ENCODE measurements around the gene NDUFS1.
A peak's percentile ranks its signal among the peaks of the same experiment; 100 is the strongest.
"Not testable (repeated sequence)": the region's sequence is repeated elsewhere in the genome, so short reads cannot be mapped to it uniquely, and the experiment has no call there.

Gene NDUFS1

DNA sequence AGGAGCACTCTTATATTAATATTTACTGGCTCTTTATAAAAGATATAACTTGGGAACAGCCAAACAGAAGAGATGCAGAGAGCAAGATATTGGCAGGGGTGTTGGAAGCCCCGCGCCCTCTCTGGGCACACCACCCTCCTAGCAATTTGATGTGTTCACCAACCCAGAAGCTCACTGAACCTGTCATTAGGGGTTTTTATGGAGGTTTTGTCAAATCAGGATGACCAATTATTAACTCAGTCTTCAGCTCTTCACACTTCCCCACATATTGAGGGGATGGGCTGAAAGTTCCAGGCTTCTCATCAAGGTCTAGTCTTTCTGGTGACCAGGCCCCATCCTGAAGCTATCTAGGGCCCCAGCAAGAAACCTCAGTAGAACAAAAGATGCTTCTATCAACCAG lies 62.4 kb downstream of the NDUFS1 start:
- no peak for DNase-seq

DNA sequence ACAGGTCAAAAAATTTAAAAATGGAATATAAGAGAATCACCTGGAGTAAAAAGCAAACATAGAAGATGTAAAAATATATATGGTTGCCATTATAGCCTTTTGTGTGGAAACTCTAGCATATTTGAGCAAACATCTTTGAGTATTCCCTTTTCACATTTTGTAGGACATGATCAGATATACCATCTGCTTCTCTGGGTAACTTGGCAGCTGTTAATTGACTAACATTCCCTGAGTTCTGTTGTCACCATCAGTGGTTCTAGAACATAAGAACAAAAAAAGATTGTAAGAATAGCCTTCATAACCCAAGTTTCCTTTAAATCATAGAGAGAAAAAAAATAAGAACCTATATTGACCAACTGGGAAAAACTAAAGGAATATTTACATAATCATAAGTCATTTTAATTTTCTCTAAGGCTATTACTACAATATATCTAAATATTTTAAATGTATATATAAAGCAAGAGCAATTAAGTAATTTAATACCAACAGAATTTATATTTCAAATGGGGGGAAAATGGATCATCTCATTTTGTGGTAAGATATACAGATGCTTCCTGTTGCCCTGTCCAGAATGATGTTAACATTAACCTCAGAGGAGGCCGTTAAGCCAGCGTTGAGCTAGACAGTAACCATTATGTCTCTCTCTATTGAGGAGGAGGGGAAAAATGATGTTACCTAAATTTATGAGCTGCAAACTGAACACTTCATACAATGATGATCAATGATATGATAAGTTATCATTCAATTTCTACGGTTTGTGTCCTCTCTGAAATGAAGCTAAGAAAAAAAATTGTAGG lies 63.5 kb downstream of the NDUFS1 start:
- DNase-seq, result no peak

DNA sequence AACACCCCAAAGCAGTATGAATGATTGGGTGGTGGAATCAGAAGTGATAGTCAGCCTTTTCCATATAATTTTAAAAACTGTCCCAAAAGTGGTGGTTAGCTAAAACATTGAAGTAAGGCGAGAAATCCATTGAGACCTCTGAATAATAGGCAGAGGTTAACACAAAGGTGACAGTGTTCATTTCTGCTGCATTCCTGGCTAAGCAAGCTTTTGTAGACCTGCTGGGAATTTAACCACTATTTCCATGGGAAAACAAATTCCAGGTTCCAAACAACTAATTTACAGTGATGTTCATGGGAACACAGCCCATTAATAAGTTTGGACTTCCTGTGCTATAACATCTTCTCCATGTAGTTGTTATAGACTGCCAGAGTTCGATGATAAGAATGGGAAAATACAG lies 66.9 kb downstream of the NDUFS1 start:
- no peak for DNase-seq

DNA sequence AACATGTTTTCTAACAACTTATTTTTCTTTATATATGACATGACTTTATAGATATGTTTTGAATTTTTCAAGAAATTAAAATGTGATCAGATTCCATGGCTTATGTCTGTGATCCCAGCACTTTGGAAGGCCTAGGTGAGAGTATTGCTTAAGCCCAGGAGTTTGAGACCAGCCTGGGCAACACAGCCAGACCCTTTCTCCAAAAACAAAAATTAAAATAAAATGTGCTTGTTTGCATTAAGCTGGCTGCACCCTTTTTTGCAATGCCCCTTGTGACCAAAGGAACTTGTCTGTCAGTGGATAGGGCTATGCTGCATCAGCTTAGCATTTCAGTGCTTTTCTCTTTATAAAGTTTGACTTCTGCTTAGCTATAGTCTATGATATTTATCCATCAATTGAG lies 71.0 kb downstream of the NDUFS1 start:
- DNase-seq, result no peak

DNA sequence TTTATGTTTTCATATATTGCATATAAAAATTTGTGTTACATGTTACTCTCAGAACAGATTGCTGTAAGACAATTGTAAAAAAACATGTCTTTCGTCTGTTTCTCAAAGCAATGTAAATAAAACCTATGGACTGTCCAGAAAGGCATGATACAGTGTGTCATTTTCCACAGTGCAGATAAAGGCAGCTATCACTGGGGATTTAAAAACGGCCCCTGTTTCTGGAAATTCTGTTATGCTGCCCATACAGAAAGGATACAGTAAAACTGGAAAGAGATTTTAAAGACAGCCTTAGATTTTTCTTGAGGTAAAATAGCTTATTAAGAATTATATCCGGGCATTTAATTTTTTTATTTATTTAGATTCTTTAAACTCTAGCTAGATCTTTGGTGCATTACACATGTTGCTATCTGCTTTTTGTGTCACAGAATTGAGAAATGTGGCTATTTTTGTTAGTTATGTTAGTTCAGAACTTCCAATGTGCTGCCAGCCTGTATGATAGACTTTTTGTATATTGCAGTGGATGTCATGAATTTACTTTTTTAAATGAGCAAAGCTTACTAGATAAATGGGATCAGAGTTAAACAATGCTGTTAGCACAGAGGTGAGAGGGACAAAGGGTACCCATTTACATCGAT lies 72.4 kb downstream of the NDUFS1 start:
- DNase-seq, result no peak

DNA sequence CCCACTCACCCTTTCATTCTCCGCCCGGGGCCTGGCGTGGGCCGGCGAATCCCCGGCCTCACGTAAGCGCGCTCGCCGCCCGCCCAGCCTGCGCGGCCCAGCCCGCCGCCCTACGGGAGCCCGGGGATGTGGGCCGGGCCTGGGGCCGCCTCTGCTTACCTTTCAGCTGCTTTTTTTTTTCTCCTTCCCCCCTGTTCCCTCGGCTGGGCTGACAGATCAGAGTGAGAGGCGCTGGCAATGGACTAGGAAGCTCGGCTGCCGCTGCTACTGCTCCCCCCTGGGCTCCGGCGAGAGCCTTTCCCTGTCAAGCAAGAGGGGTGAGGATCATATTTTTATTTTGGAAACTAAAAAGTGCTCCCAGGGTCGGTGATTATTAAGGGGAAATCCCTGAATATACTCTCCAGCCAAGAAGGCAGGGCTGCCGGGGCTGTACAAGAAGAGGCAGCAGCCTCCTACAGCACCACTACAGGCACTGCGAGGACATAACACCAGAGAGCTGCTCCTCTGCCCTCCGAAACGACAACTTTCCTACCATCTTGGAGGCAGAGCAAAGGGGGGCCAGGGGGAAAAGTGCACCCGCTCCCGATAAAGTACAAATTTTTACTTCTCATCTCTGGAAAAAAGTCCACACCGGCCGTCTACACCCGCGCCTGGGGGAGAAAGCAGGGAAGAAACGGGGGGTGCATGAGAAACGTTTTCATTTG lies 73.3 kb downstream of the NDUFS1 start, which contains the start of gene INO80D:
Gene INO80D (minus strand): TSS at position 433 of the 704 bp plus-strand sequence. CDS start 23,158 bp downstream, outside the sequence.
- peak; percentile 76 for DNase-seq

DNA sequence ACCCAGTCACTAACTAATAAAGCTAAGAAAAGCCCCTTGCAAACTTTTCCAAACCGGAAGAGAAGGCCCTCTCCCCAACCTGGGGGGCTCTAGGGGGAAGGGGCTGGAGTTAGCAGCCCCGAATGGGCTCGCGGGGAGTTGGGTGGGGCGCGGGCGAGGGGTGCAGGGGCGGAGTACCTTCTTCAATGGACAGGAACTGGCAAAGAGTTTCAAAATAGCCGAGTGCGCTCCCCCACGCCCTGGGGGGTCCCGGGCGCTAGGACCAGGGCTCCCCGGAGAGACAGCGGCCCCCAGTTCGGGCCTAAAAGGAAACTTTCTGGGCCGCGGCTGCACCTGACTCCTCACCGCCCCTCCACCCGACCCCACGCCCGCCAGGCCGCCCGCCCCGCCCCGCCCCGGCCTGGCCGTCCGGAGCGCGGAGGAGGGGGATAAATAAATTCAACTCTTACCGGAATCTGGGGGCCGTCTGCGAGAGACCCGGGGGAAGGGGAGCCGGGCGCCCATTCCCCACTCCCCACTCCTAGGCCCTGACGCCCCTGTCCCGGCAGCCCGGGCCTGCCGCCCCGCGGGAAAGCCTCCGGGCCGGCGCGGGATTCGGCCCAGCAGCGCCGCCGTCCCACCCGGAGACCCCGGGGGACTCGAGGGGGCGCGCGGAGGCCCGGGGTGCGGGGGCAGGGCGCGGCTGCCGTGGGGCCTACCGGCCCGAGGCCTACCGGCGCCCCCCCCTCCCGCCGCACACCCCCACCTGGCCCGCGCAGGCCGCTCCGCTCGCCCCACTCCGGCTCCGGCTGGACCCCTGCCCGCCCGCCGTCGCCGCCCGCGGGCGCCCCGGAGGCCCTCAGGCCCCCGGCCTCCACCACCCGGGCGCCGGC lies 74.1 kb downstream of the NDUFS1 start:
- peak; percentile 32 for DNase-seq

DNA sequence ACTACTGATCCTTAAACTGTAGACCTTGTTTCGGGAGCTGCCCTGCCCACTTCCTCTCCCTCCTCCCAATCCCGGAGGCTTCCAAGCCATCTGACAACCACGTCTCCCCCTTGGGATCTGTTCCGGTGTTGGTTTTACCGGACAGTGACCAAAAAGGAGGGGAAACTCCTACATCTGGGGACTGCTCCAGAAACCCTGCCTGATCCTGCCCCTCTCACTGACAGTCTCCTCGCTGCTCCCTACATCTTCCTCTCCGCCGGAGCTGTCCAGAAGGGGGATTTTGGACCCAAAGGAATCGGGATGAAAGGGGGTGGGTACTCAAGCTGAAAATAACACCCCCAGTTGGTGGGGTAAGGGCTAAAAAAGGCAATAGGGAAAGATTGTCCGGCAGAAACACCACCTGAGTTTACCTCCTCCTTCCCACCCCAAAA lies 74.8 kb downstream of the NDUFS1 start:
- DNase-seq, result no peak

DNA sequence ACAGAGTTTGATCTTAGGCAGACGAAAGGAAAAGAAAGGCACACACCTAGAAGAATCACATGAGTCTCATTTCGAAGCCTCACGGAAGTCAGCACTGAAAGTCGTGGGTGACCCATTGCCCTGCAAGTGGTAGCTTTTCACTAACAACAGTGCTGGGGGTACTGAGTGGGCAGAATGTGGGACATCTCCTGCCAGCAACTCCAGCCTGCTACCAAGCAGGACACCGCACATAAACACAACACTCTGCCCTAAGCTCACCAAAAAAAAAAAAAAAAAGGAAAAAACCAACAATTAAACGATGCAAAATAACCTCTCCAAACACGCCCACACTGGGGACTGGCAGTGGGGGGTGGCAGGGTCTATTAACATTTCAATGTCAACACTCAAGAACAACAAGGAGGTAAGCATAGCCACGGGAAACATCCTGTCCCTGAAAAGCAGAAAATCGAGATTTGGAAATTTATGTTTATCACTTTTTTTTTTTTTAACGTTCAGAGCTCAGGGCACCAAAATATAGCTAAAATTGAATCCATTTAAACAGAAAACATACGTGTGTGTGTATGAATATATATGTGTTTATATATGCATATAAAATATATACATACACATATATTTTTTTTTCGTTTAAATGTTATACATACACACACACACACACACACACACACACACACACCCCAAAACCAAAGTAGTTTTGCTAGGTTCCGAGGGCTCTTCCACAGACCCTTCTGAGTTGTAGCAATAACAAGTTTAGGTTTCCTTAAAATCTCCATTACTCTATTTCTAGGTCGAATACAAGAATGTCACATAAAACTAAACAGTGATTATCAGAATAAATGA lies 75.4 kb downstream of the NDUFS1 start:
- no peak for DNase-seq

DNA sequence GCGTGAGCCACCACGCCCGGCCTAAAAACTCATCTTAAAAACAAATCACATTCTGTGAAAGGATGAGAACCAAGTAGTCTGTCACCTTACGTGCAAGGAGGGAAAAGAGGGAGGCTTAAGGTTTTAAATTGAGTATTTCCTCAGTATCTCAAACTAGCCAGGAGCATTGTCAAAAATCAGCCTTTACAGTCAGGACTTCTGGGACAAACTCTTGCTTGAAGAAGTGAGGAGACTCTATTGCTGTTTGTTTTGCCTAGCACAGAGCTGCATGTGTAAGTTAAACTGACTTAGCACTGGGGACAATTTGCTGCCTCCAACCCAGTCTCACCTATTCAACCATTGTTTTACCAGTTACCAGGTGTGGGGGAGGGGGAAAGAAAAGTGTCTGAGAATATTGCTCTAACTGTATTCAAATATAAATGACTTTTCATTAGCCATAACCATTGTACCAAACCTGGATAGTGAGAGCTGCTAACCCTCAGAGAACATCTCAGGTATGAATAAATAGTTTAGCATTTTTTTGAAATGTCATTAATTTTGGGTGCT lies 76.9 kb downstream of the NDUFS1 start:
- no peak for DNase-seq

DNA sequence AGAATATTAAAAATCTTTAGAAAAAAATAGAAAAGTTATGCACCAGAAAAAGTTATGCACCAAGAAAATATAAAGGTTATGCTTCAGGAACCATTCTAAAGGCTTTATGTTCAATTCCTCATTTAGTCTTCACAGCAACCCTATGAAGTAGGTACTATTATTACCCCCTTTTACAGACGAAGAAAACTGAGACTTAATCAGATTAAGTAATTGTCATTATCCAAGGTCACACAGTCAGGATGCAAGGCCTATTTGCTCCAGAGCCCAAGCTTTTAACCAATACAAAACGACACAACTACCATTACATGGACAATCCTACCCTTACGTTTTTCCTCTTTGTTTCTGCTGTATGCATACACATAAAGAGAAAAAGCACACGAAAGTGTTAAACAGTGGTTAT lies 78.3 kb downstream of the NDUFS1 start:
- DNase-seq, result no peak

DNA sequence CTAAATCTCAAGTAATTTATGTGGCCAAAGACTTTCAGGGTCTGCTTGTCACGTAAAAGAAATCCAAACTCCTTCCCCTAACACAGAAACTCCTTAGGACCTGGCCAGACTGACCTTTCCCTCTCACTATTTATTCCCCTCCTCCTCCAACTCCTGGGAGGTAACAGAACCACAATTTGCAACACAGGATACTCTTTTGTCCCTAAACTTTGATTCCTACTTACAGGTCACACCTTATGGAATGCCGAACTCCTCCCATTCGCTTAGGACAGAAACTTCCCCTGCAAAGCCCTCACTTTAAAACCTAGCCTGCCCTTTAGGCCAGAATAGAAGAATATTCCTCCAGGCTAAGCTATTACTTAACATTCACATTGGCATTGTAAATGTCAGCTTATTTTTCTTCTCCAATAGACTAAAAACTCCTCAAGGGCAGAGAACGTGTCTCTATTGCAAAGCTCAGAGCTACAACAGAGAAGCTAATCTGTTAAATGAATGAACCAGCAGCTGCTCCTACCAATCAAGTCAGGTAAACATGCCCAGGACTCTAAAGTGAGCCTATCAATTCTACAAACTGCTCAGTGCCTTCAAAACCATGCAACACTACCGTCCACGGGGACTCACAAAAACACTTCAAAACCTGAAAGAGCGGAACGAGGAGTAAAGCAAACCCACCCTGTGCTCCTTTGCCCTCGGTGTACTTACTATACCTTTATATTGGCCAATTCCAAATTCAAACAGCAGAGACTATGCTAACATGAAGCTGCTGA lies 79.4 kb downstream of the NDUFS1 start:
- no peak for DNase-seq

DNA sequence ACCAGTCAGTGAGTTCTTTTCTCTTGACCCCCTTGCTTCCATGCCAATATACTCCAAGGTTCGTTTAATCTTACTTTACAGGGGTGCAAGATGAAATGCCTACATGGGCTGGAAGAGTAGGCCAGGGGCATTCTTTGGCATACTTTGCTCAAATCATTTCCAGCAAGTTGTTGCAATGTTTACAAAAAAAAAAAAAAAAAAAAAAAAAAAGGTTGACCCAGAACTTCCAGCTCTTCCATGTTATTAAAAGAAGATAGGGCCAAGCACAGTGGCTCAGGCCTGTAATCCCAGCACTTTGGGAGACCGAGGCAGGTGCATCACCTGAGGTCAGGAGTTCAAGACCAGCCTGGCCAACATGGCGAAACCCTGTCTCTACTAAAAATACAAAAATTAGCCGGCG lies 81.4 kb downstream of the NDUFS1 start:
- DNase-seq, result not testable (repeated sequence)

DNA sequence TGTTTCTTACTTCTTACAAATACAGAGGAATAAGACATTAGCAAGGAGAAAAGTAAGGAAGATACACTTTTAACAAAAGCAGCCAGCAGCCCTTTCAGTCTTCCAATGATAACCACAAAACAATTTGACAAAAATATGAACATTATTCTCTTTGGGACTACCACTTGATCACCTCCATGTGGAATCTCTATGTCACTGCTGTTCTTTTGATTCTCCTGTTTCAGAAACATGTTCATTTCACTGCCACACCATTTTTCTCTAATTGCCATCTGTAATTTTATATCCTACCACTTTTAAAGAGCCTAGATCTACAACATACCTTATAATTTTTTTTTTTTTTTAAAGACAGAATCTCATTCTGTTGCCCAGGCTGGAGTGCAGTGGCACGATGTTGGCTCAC lies 84.1 kb downstream of the NDUFS1 start:
- DNase-seq, result no peak

DNA sequence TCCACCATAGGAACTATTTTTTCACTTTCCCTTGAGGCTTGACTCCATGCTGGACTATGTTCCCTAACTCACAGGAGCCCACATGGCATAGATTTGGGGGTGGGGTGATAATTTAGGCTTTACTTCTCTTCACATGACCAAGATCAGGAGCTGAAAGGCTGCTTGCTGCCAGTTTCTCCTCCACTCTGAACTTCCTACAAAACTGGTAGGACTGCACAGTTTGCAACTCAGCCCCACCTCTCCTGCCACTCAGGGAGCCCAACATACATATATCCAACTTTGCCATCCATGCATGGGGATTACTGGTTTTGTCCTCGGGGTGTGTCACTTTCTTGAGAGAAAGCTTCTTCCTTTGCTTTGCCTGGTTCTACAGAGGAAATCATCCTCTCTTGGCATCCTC lies 87.4 kb downstream of the NDUFS1 start:
- no peak for DNase-seq

DNA sequence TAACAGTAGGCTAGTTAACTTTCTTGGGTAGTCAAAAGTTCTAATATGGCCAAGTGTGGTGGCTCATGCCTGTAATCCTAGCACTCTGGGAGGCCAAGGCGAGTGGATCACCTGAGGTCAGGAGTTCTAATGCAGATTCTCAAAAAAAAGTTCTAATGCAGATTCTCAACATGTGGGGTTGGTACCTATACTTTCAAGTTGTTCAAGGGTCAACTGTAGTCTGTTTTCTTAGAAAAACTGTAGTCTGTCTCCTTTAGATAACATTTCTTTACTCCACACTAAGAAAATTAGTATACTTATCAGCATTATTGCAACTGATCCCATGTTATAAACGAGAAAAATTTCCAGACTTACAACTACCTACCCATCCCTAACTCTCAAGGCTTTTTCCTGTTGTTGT lies 89.8 kb downstream of the NDUFS1 start:
- no peak for DNase-seq

DNA sequence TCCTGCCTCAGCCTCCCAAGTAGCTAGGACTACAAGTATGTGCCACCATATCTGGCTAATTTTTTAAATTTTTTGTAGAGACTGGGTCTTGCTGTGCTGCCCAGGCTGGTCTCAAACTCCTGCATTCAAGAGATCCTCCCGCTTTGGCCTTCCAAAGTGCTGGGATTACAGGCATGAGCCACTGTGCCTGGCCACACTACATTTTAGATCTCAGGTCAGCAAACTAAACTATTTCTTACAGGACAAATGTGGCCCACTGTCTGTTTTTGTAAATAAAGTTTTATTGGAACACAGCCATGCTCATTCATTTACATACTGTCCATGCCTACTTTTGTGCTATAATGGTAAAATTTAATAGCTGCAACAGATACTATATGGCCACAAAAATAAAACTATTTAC lies 91.0 kb downstream of the NDUFS1 start:
- DNase-seq, result no peak
